ENCODE data around the gene PRPH.
A peak's percentile ranks its signal among the peaks of the same experiment; 100 is the strongest.
"Not testable (repeated sequence)": the region's sequence is repeated elsewhere in the genome, so short reads cannot be mapped to it uniquely, and the experiment has no call there.

Gene PRPH

GRCh38 chr12:49295082-49295936, at the start of gene PRPH:
Gene PRPH (plus strand): TSS chr12:49295147. CDS start chr12:49295201, 54 bp downstream.
- Histone ChIP-seq H3K9ac (ENCODE audit: low read length) (peak within 1 kb of the TSS; percentile 15), H3K4me1 (ENCODE audit: control insufficient read depth, insufficient read depth, low read length) (peaks cover 48% of the 10 kb centered on the region), H3K4me3 (ENCODE audit: low read length) (no peak within 1 kb of the TSS), H3K9me3 (ENCODE audit: control insufficient read depth, low read length) (no peaks in the 10 kb centered on the region), H3K36me3 (ENCODE audit: control insufficient read depth, insufficient read depth, low read length) (no peaks in the 10 kb centered on the region), H3K27me3 (ENCODE audit: control insufficient read depth, insufficient read depth, low read length) (peaks cover 58% of the 10 kb centered on the region)

GRCh38 chr12:49251357-49251756, 43.6 kb upstream of the PRPH start:
- Histone ChIP-seq H3K4me3 (ENCODE audit: low read length) (no peak overlapping the region), H3K27me3 (ENCODE audit: control insufficient read depth, insufficient read depth, low read length) (no peaks in the 10 kb centered on the region)

GRCh38 chr12:49253033-49253623, 41.8 kb upstream of the PRPH start:
- Histone ChIP-seq H3K4me1 (ENCODE audit: control insufficient read depth, insufficient read depth, low read length) (no peaks in the 10 kb centered on the region), H3K9me3 (ENCODE audit: control insufficient read depth, low read length) (no peaks in the 10 kb centered on the region), H3K9ac (ENCODE audit: low read length) (no peak overlapping the region), H3K27me3 (ENCODE audit: control insufficient read depth, insufficient read depth, low read length) (no peaks in the 10 kb centered on the region), H3K4me3 (ENCODE audit: low read length) (no peak overlapping the region), H3K36me3 (ENCODE audit: control insufficient read depth, insufficient read depth, low read length) (no peaks in the 10 kb centered on the region)

More at GRCh38 chr12:49251357-49251756, 43.6 kb upstream of the PRPH start:
- no peak overlapping the region for H3K9ac ChIP-seq (ENCODE audit: low read length)
- H3K9me3 ChIP-seq (ENCODE audit: control insufficient read depth, low read length) = no peaks in the 10 kb centered on the region
- H3K36me3 ChIP-seq (ENCODE audit: control insufficient read depth, insufficient read depth, low read length) = no peaks in the 10 kb centered on the region
- H3K4me1 ChIP-seq (ENCODE audit: control insufficient read depth, insufficient read depth, low read length) = no peaks in the 10 kb centered on the region

- H3K9ac ChIP-seq (ENCODE audit: low read length); H3K4me1 ChIP-seq (ENCODE audit: control insufficient read depth, insufficient read depth, low read length); H3K4me3 ChIP-seq (ENCODE audit: low read length); H3K36me3 ChIP-seq (ENCODE audit: control insufficient read depth, insufficient read depth, low read length); H3K27me3 ChIP-seq (ENCODE audit: control insufficient read depth, insufficient read depth, low read length); H3K9me3 ChIP-seq (ENCODE audit: control insufficient read depth, low read length): not testable (repeated sequence)
Observed at GRCh38 chr12:49255456-49255855, 39.5 kb upstream of the PRPH start.

- Histone ChIP-seq H3K4me3 (ENCODE audit: low read length) (no peak overlapping the region), H3K27me3 (ENCODE audit: control insufficient read depth, insufficient read depth, low read length) (no peaks in the 10 kb centered on the region), H3K4me1 (ENCODE audit: control insufficient read depth, insufficient read depth, low read length) (no peaks in the 10 kb centered on the region), H3K9ac (ENCODE audit: low read length) (no peak overlapping the region), H3K36me3 (ENCODE audit: control insufficient read depth, insufficient read depth, low read length) (no peaks in the 10 kb centered on the region), H3K9me3 (ENCODE audit: control insufficient read depth, low read length) (no peaks in the 10 kb centered on the region)
Observed at GRCh38 chr12:49255857-49256637, 38.9 kb upstream of the PRPH start.

- not testable (repeated sequence) for H3K4me1 ChIP-seq (ENCODE audit: control insufficient read depth, insufficient read depth, low read length); H3K36me3 ChIP-seq (ENCODE audit: control insufficient read depth, insufficient read depth, low read length); H3K4me3 ChIP-seq (ENCODE audit: low read length); H3K9ac ChIP-seq (ENCODE audit: low read length); H3K27me3 ChIP-seq (ENCODE audit: control insufficient read depth, insufficient read depth, low read length); H3K9me3 ChIP-seq (ENCODE audit: control insufficient read depth, low read length)
Observed at GRCh38 chr12:49257508-49258184, 37.3 kb upstream of the PRPH start.

GRCh38 chr12:49259452-49259851, 35.5 kb upstream of the PRPH start:
- H3K36me3 ChIP-seq (ENCODE audit: control insufficient read depth, insufficient read depth, low read length) = no peaks in the 10 kb centered on the region
- peaks cover 7% of the 10 kb centered on the region for H3K4me1 ChIP-seq (ENCODE audit: control insufficient read depth, insufficient read depth, low read length)

GRCh38 chr12:49260166-49260565, 34.8 kb upstream of the PRPH start:
- H3K4me1 ChIP-seq (ENCODE audit: control insufficient read depth, insufficient read depth, low read length) = peaks cover 7% of the 10 kb centered on the region
- no peaks in the 10 kb centered on the region for H3K36me3 ChIP-seq (ENCODE audit: control insufficient read depth, insufficient read depth, low read length)
- peak overlapping the region; percentile 16 for H3K9ac ChIP-seq (ENCODE audit: low read length)
- no peak overlapping the region for H3K4me3 ChIP-seq (ENCODE audit: low read length)
- H3K27me3 ChIP-seq (ENCODE audit: control insufficient read depth, insufficient read depth, low read length) = no peaks in the 10 kb centered on the region
- no peaks in the 10 kb centered on the region for H3K9me3 ChIP-seq (ENCODE audit: control insufficient read depth, low read length)

More at GRCh38 chr12:49259452-49259851, 35.5 kb upstream of the PRPH start:
- no peak overlapping the region for H3K9ac ChIP-seq (ENCODE audit: low read length)
- no peaks in the 10 kb centered on the region for H3K27me3 ChIP-seq (ENCODE audit: control insufficient read depth, insufficient read depth, low read length)
- no peak overlapping the region for H3K4me3 ChIP-seq (ENCODE audit: low read length)
- no peaks in the 10 kb centered on the region for H3K9me3 ChIP-seq (ENCODE audit: control insufficient read depth, low read length)

- peaks cover 7% of the 10 kb centered on the region for H3K4me1 ChIP-seq (ENCODE audit: control insufficient read depth, insufficient read depth, low read length)
- no peaks in the 10 kb centered on the region for H3K27me3 ChIP-seq (ENCODE audit: control insufficient read depth, insufficient read depth, low read length)
- no peak overlapping the region for H3K4me3 ChIP-seq (ENCODE audit: low read length)
- H3K9me3 ChIP-seq (ENCODE audit: control insufficient read depth, low read length) = no peaks in the 10 kb centered on the region
- peak overlapping the region; percentile 16 for H3K9ac ChIP-seq (ENCODE audit: low read length)
- H3K36me3 ChIP-seq (ENCODE audit: control insufficient read depth, insufficient read depth, low read length) = no peaks in the 10 kb centered on the region
Observed at GRCh38 chr12:49260571-49261363, 34.2 kb upstream of the PRPH start.

GRCh38 chr12:49261721-49262120, 33.2 kb upstream of the PRPH start:
- Histone ChIP-seq H3K9me3 (ENCODE audit: control insufficient read depth, low read length) (no peaks in the 10 kb centered on the region), H3K27me3 (ENCODE audit: control insufficient read depth, insufficient read depth, low read length) (no peaks in the 10 kb centered on the region), H3K36me3 (ENCODE audit: control insufficient read depth, insufficient read depth, low read length) (no peaks in the 10 kb centered on the region), H3K4me1 (ENCODE audit: control insufficient read depth, insufficient read depth, low read length) (peaks cover 8% of the 10 kb centered on the region), H3K4me3 (ENCODE audit: low read length) (no peak overlapping the region), H3K9ac (ENCODE audit: low read length) (no peak overlapping the region)

- no peak overlapping the region for H3K9ac ChIP-seq (ENCODE audit: low read length)
- peaks cover 24% of the 10 kb centered on the region for H3K4me1 ChIP-seq (ENCODE audit: control insufficient read depth, insufficient read depth, low read length)
- no peaks in the 10 kb centered on the region for H3K27me3 ChIP-seq (ENCODE audit: control insufficient read depth, insufficient read depth, low read length)
Observed at GRCh38 chr12:49263400-49263763, 31.6 kb upstream of the PRPH start.

More at GRCh38 chr12:49263400-49263763, 31.6 kb upstream of the PRPH start:
- H3K36me3 ChIP-seq (ENCODE audit: control insufficient read depth, insufficient read depth, low read length) = no peaks in the 10 kb centered on the region
- H3K9me3 ChIP-seq (ENCODE audit: control insufficient read depth, low read length) = no peaks in the 10 kb centered on the region
- no peak overlapping the region for H3K4me3 ChIP-seq (ENCODE audit: low read length)
